Endothelial cell of umbilical vein (primary cell): Measurements from ENCODE around the gene SLC33A1. TPM values are rescaled to one million over a fixed set of nuclear protein-coding genes. Genes with fewer than 3 reads are reported as not detected.
A peak's percentile ranks its signal among the peaks of the same experiment; 100 is the strongest.

Source experiments
- BruUV-seq: library from RNA; stranded (reverse); fragments of 400-500 nt; replicated peaks from 2 replicates; lab custom pipeline; 2021; lab: Mats Ljungman, UMichigan
- CTCF ChIA-PET: fragments of 300-600, 350-600 bp; sonication (Branson Sonifier 250); formaldehyde crosslinking; loops from one replicate; lab custom pipeline; 2021; ENCODE audit warnings: antibody characterized with exemption, inconsistent platforms; lab: Charles Lee
- POLR2A ChIA-PET: fragments of 300-600, 350-600 bp; sonication (Branson Sonifier 250); formaldehyde crosslinking; loops from one replicate; lab custom pipeline; 2021; ENCODE audit warnings: antibody characterized with exemption, inconsistent platforms; lab: Charles Lee
- DNase-seq: peaks from one replicate; pipeline ENCODE4 v3.0.0-alpha.2; 2011; ENCODE audit warnings: low read depth, low spot score
- FAIRE-seq: peaks from 2 replicates; lab custom pipeline; 2011; peaks lifted over from hg19 to GRCh38; lab: Jason Lieb, UNC
- H2AFZ ChIP-seq: 2 replicates; pipeline ENCODE4 v1.6.0; 2012; ENCODE audit warnings: low read depth, low read length, control low read depth, inconsistent platforms
- H3K27ac ChIP-seq: 2 replicates; pipeline ENCODE4 v1.5.1; 2011; ENCODE audit warnings: low read depth, mild to moderate bottlenecking, control low read depth, low read length, moderate library complexity; ENCODE audit not compliant: insufficient read depth
- H3K27me3 ChIP-seq, 2 experiments: 2 replicates each; pipeline versions ENCODE4 v1.6.0 to v1.6.1; 2011; ENCODE audit warnings: low read length in 2 of 2, mixed read lengths in 1 of 2; ENCODE audit not compliant: control insufficient read depth in 2 of 2, insufficient read depth in 2 of 2
- H3K36me3 ChIP-seq, 2 experiments: 2 replicates in 1 of 2; 3 replicates in 1 of 2; pipeline ENCODE4 v1.5.1; 2011; ENCODE audit warnings: low read length in 2 of 2, mild to moderate bottlenecking in 1 of 2, moderate library complexity in 1 of 2; ENCODE audit not compliant: control insufficient read depth in 2 of 2, insufficient read depth in 2 of 2; ENCODE audit errors: extremely low read depth in 1 of 2
- H3K4me1 ChIP-seq: 3 replicates; pipeline ENCODE4 v1.5.1; 2011; ENCODE audit warnings: mild to moderate bottlenecking, low read length; ENCODE audit not compliant: control insufficient read depth, insufficient read depth; ENCODE audit errors: extremely low read depth
- H3K4me2 ChIP-seq: 2 replicates; pipeline ENCODE4 v1.6.1; 2011; ENCODE audit warnings: low read length, control low read depth, mixed read lengths; ENCODE audit not compliant: insufficient read depth
- H3K4me3 ChIP-seq, 3 experiments: fragments of 200-600 bp in 1 of 3; sonication (generic), shearing (Covaris generic) in 1 of 3; replicated peaks in 1 of 3; 2 replicates each; pipeline ENCODE4 v1.5.1; 2011 to 2016; ENCODE audit warnings: control low read depth in 3 of 3, low read length in 3 of 3, mild to moderate bottlenecking in 2 of 3, inconsistent platforms in 1 of 3, low read depth in 1 of 3, moderate library complexity in 1 of 3; ENCODE audit not compliant: insufficient read depth in 1 of 3
- H3K79me2 ChIP-seq: 2 replicates; pipeline ENCODE4 v1.6.0; 2012; ENCODE audit warnings: low read length, inconsistent platforms; ENCODE audit not compliant: control insufficient read depth, insufficient read depth
- H3K9ac ChIP-seq: replicated peaks from 2 replicates; pipeline ENCODE3; 2011; ENCODE audit warnings: low read length, control low read depth; ENCODE audit not compliant: insufficient read depth; ENCODE audit errors: extremely low read depth
- H3K9me1 ChIP-seq: replicated peaks from 3 replicates; pipeline ENCODE4 v1.6.0; 2011; ENCODE audit warnings: mild to moderate bottlenecking, low read length; ENCODE audit not compliant: control insufficient read depth, insufficient read depth; ENCODE audit errors: extremely low read depth
- H3K9me3 ChIP-seq: replicated peaks from 2 replicates; pipeline ENCODE4 v1.5.1; 2012; ENCODE audit warnings: low read length, inconsistent platforms; ENCODE audit not compliant: control insufficient read depth, insufficient read depth
- H4K20me1 ChIP-seq: replicated peaks from 2 replicates; pipeline ENCODE3; 2011; ENCODE audit warnings: mild to moderate bottlenecking, low read length; ENCODE audit not compliant: control insufficient read depth, insufficient read depth; ENCODE audit errors: extremely low read depth
- EZH2 ChIP-seq: IDR thresholded peaks from 2 replicates; pipeline ENCODE4 v1.6.1; 2012; ENCODE audit warnings: borderline replicate concordance, low read depth, mild to moderate bottlenecking, moderate library complexity, low read length, inconsistent platforms; ENCODE audit not compliant: severe bottlenecking
- FOS ChIP-seq: IDR thresholded peaks from 2 replicates; pipeline ENCODE4 v1.6.1; 2011; ENCODE audit warnings: mild to moderate bottlenecking, low read length, moderate library complexity, borderline replicate concordance; ENCODE audit not compliant: insufficient read depth
- JUN ChIP-seq: IDR thresholded peaks from 2 replicates; pipeline ENCODE4 v1.6.1; 2011; ENCODE audit warnings: borderline replicate concordance, low read depth; ENCODE audit not compliant: insufficient read length, insufficient read depth
- MYC ChIP-seq: IDR thresholded peaks from one replicate; pipeline ENCODE4 v1.6.1; 2011; ENCODE audit warnings: mild to moderate bottlenecking, low read depth, low read length
- POLR2A ChIP-seq: IDR thresholded peaks from 2 replicates; pipeline ENCODE4 v1.6.1; 2012; ENCODE audit warnings: low read depth, mild to moderate bottlenecking, control low read depth, low read length
- POLR2AphosphoS5 ChIP-seq: IDR thresholded peaks from 2 replicates; pipeline ENCODE4 v1.6.1; 2012; ENCODE audit warnings: low read depth, mild to moderate bottlenecking, control low read depth, low read length, moderate library complexity; ENCODE audit not compliant: insufficient read depth
- dilution Hi-C: fragments of 300-500 bp; cut with MboI; formaldehyde crosslinking; loops from one replicate; pipeline ENCODE4 v1.15.0; 2019; ENCODE audit warnings: low sequenced_read_pairs; ENCODE audit not compliant: extremely low pct_ligation_motif_present
- intact Hi-C: fragments of 100-400 bp; cut with micrococcal nuclease; formaldehyde crosslinking; loops from one replicate; pipeline ENCODE4 v1.10.0; 2022
- polyA plus RNA-seq, 4 experiments: library from polyadenylated mRNA; depleted of rRNA in 3 of 4; stranded (reverse) in 3 of 4; unstranded in 1 of 4; fragments of >200 nt; gene quantifications; 2 replicates each; pipeline versions ENCODE4 v1.2.1 to v1.2.3, GENCODE V29; 2011 to 2012; ENCODE audit warnings: missing spikeins in 1 of 4
- total RNA-seq: library from RNA; stranded (reverse); gene quantifications from 2 replicates; pipeline ENCODE4 v1.2.3, GENCODE V29; 2021
- TF ChIP-seq, protein P1 (sequence below): IDR thresholded peaks from 2 replicates; pipeline ENCODE4 v1.6.1; 2011; ENCODE audit not compliant: insufficient read depth, insufficient read length

The SLC33A1 gene
- total and polyA plus RNA-seq, 2 donors (not counting 3 experiments of a cell fraction or from before 2014, with no cell fraction given): 28.4 to 30.3 TPM

DNA sequence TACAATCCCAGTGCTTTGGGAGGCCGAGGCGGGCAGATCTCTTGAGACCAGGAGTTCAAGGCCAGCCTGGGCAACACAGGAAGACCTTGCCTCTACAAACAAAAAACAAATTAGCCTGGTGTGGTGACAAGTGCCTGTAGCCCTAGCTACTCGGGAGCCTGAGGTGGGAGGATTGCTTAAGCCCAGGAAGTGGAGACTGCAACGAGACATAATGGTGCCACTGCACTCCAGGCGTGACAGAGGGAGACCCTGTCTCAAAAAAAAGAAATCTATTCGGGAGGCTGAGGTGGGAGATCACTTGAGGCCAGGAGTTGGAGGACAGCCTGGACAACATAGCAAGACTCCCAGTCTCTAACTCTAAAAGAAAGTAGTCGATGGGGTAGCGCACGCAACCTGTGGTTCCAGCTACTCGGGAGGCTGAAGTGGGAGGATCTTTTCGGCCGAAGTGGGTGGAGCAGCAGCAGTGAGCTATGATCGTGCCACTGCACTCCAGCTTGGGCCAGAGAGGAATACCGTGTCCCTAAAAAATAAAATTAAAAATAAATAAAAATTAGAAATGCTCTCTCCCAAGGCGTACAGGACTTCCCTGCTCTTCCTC is 48.9 kb downstream of the SLC33A1 start:
- ChIA-PET CTCF (interaction anchor here (0.6 to 2.5 kb wide), 57 partner anchors 8 to 345 kb away, joined by 3 to 40 read pairs (median 5); partner anchors contain the start of genes GMPS, PLCH1 and SLC33A1), POLR2A (interaction anchor here (1.0 to 1.6 kb wide), 4 partner anchors 48 to 68 kb away, joined by 3 to 4 read pairs (median 4); partner anchors contain the start of genes GMPS and SLC33A1)
- H4K20me1 ChIP-seq: no peaks in the 10 kb centered on the region
- TSS peak; percentile 36 for BruUV-seq
- peak overlapping the region; percentile 75 to 93 (median 84) for H3K4me3 ChIP-seq
- DNase-seq: no peak
- no peaks in the 10 kb centered on the region for H3K27me3 ChIP-seq
- peak overlapping the region; percentile 76 for H3K4me2 ChIP-seq
- peaks cover 2% of the 10 kb centered on the region for H3K9me1 ChIP-seq
- peak overlapping the region; percentile 83 for H3K9ac ChIP-seq
- H2AFZ ChIP-seq: peak overlapping the region; percentile 96
- no peaks in the 10 kb centered on the region for H3K36me3 ChIP-seq
- peaks cover 6% of the 10 kb centered on the region for H3K4me1 ChIP-seq
- no peak overlapping the region for H3K27ac ChIP-seq
- no peaks in the 10 kb centered on the region for H3K79me2 ChIP-seq
- no peaks in the 10 kb centered on the region for H3K9me3 ChIP-seq
- intact Hi-C loops: loop anchor here (5.0 kb wide), 1 partner anchor 87 kb away; no protein-coding TSS in a partner anchor
- FAIRE-seq: peak; percentile 33
- dilution Hi-C loops: no loop called here
- TF ChIP-seq POLR2AphosphoS5: no peak
- TF ChIP-seq, protein P1, sequence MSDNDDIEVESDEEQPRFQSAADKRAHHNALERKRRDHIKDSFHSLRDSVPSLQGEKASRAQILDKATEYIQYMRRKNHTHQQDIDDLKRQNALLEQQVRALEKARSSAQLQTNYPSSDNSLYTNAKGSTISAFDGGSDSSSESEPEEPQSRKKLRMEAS: no peak

DNA sequence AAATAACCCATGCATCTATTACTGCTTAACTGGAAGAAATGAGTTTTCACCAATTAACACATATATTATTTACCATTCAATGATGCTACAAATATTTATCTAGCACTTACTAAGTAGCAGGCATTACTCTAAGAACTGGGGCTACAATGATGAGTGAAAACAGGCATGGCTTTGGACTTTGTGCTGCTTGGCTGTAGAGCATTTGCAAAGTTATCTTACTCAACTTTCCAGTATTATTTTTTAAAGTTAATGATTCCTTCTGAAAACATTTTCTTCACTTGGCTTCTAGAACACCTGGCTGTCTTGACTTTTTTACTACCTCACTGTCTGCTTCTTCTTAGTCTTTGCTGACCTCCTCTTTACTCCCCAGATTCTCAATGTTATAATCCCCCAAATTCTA is 49.9 kb downstream of the SLC33A1 start:
- no peaks in the 10 kb centered on the region for H3K9me3 ChIP-seq
- H3K9me1 ChIP-seq: peaks cover 2% of the 10 kb centered on the region
- no peak overlapping the region for H2AFZ ChIP-seq
- no peak overlapping the region for H3K4me3 ChIP-seq
- ChIA-PET POLR2A (no interaction called here), CTCF (no interaction called here)
- no TSS peak for BruUV-seq
- H4K20me1 ChIP-seq: no peaks in the 10 kb centered on the region
- peaks cover 4% of the 10 kb centered on the region for H3K4me1 ChIP-seq
- H3K9ac ChIP-seq: no peak overlapping the region
- DNase-seq: no peak
- H3K36me3 ChIP-seq: no peaks in the 10 kb centered on the region
- no peaks in the 10 kb centered on the region for H3K79me2 ChIP-seq
- no peak overlapping the region for H3K27ac ChIP-seq
- intact Hi-C loops (no loop called here), dilution Hi-C loops (no loop called here)
- TF ChIP-seq, protein P1: no peak
- TF ChIP-seq EZH2 (no peak), POLR2AphosphoS5 (no peak), MYC (no peak), POLR2A (no peak), JUN (no peak), FOS (no peak)
- no peak for FAIRE-seq
- no peak overlapping the region for H3K4me2 ChIP-seq
- no peaks in the 10 kb centered on the region for H3K27me3 ChIP-seq
